NCI-H1436 (cell line): Measurements from ENCODE around the gene IFT20.
"Not testable (repeated sequence)": the region's sequence is repeated elsewhere in the genome, so short reads cannot be mapped to it uniquely, and the experiment has no call there.

Experiments used
- DNase-seq: peaks from one replicate; lab custom pipeline; 2025; lab: John Stamatoyannopoulos, UW

The IFT20 gene

GRCh38 chr17:28315846-28316705, 19.2 kb downstream of the IFT20 start:
- no peak for DNase-seq

GRCh38 chr17:28313841-28314240, 21.4 kb downstream of the IFT20 start:
- DNase-seq = no peak

GRCh38 chr17:28306954-28307401, 28.3 kb downstream of the IFT20 start:
- DNase-seq = no peak

GRCh38 chr17:28298449-28298848, 36.8 kb downstream of the IFT20 start:
- no peak for DNase-seq

GRCh38 chr17:28295677-28296578, 39.3 kb downstream of the IFT20 start:
- no peak for DNase-seq

GRCh38 chr17:28293994-28294393, 41.3 kb downstream of the IFT20 start:
- no peak for DNase-seq

GRCh38 chr17:28292878-28293277, 42.4 kb downstream of the IFT20 start:
- not testable (repeated sequence) for DNase-seq

GRCh38 chr17:28291780-28292330, 43.4 kb downstream of the IFT20 start:
- DNase-seq = no peak

- no peak for DNase-seq
Measured at GRCh38 chr17:28290703-28291102, 44.6 kb downstream of the IFT20 start.

- DNase-seq = no peak
Measured at GRCh38 chr17:28285965-28286364, 49.3 kb downstream of the IFT20 start.

- DNase-seq = peak; percentile 5
Measured at GRCh38 chr17:28282596-28282995, 52.7 kb downstream of the IFT20 start.

GRCh38 chr17:28280826-28281225, 54.4 kb downstream of the IFT20 start:
- no peak for DNase-seq

- no peak for DNase-seq
Measured at GRCh38 chr17:28279411-28279810, 55.9 kb downstream of the IFT20 start.
